Uterus (tissue), 2 donors: ENCODE measurements around the gene DNAJB2.

Experiments
- POLR2A ChIP-seq, 2 donors: fragments of 450-650 bp; IDR thresholded peaks; one replicate each; pipeline ENCODE4 v1.6.1; 2016; ENCODE audit warnings: antibody characterized with exemption in 2 of 2, mild to moderate bottlenecking in 1 of 2, moderate library complexity in 1 of 2
- TF ChIP-seq, protein P1 (sequence below), 4 experiments: fragments of 200-600 bp in 2 of 4; fragments of 450-650 bp in 2 of 4; sonication (generic) in 2 of 4; IDR thresholded peaks; one replicate each; pipeline ENCODE4 v1.5.1; 2016 to 2019; ENCODE audit warnings: antibody characterized with exemption in 4 of 4, mild to moderate bottlenecking in 2 of 4, moderate library complexity in 1 of 4

DNA sequence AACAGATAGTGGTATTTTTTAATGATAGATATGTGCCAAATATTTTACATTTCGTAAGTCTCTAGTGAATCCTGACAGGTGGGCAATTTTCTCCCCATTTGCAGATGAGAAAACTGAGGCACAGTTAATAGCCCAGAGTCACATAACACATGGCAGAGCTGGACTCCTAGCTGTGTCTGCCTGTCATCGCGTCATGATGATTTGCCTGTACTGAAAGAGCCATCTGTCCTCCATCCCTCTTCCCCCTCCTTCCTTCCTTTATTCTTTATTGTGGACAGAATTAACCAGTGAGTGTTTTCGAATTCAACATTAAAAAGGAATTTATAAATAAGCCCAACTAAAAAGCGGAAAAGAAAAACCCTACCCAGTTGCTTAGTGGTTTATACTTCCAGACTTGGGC, 3.2 kb downstream of the DNAJB2 start:
- TF ChIP-seq, protein P1, sequence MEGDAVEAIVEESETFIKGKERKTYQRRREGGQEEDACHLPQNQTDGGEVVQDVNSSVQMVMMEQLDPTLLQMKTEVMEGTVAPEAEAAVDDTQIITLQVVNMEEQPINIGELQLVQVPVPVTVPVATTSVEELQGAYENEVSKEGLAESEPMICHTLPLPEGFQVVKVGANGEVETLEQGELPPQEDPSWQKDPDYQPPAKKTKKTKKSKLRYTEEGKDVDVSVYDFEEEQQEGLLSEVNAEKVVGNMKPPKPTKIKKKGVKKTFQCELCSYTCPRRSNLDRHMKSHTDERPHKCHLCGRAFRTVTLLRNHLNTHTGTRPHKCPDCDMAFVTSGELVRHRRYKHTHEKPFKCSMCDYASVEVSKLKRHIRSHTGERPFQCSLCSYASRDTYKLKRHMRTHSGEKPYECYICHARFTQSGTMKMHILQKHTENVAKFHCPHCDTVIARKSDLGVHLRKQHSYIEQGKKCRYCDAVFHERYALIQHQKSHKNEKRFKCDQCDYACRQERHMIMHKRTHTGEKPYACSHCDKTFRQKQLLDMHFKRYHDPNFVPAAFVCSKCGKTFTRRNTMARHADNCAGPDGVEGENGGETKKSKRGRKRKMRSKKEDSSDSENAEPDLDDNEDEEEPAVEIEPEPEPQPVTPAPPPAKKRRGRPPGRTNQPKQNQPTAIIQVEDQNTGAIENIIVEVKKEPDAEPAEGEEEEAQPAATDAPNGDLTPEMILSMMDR (IDR thresholded peaks at IDR 0.05), result no peak
- TF ChIP-seq POLR2A (IDR thresholded peaks at IDR 0.05), result no peak
